HG02973 (cell line): Measurements from ENCODE around the gene HMGN1.

Experiments
- ATAC-seq: cut with Tn5 transposase; IDR thresholded peaks from one replicate; pipeline ENCODE4 v1.9.1; 2021; ENCODE audit warnings: moderate library complexity; ENCODE audit not compliant: unreplicated experiment

HMGN1 gene

GRCh38 chr21:39312112-39313041 is 36.5 kb downstream of the HMGN1 start:
- peak; percentile 63 for ATAC-seq

GRCh38 chr21:39311164-39311563 is 37.7 kb downstream of the HMGN1 start:
- no peak for ATAC-seq

DNA sequence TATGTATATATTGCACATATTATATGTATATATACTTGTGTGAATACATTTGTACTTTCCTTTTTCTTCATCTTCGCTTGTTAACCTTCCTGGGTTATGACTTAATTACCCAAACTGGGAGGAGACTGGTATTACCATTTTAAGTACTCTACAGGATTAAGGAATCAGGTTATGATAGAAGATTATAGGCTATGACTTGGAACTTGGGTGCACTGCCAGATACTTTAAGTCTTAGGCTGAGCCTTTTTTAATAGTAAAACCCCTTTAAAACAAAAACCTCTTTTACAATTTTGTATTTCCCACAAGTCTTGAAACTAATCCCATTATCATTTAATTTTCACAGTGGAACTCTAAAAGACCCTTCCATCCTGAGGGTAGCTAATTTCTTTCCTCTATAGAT is 41.4 kb downstream of the HMGN1 start:
- no peak for ATAC-seq

DNA sequence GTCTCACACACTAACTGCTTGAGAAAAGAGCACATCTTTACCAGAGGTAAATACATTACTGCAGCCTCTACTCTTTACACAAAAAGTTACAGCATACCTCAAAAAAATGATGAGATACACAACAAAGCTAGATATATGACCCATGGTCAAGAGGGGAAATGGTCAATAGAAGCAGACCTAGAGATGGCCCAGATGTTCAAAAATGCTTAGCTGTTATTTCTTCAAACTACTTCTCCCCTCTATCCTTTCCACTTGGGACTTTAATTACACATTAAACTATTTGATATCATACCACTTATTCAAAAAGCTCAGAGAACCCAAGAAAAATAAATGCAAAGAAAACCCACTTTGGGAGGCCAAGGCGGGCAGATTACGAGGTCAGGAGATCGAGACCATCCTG is 48.3 kb downstream of the HMGN1 start:
- ATAC-seq = no peak

DNA sequence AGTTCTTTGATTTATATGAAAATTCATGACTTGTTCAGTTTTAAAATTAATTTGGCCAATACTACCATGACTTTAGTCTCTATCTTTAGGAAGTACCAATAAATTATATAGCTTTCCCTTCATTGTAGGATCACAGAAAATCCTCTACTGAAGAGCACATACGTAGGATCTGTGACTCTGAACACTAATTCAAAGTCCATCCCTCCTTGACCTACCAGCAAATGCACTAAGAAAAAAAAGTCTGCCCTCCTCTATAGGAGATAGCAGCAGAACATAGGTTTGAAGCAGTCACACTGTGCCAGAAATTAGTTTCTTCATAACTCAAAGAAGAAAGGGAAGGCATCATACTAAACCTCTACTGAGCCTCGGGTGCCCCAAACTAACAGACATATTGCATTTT is 52.0 kb downstream of the HMGN1 start:
- no peak for ATAC-seq
